SK-N-SH (cell line): Measurements from ENCODE around the gene AKAP6. TPM values are rescaled to one million over a fixed set of nuclear protein-coding genes. Genes with fewer than 3 reads are reported as not detected.

Experiments used
- CTCF ChIA-PET: fragments of 300-600, 350-600 bp; formaldehyde crosslinking; extraction: SDS; loops from one replicate; lab custom pipeline; 2021; lab: Yijun Ruan, JAX
- POLR2A ChIA-PET: fragments of 350-600 bp; sonication (Branson Sonifier 250); formaldehyde crosslinking; extraction: SDS; loops from one replicate; lab custom pipeline; 2020; ENCODE audit warnings: antibody characterized with exemption, inconsistent platforms; lab: Yijun Ruan, JAX
- DNase-seq: peaks from one replicate; pipeline ENCODE4 v3.0.0; 2012
- H2AFZ ChIP-seq: fragments of 200-600 bp; sonication (generic); 2 replicates; pipeline ENCODE4 v1.8.1; 2016; ENCODE audit warnings: antibody characterized with exemption, mild to moderate bottlenecking, low read depth
- H3F3A ChIP-seq: fragments of 200-600 bp; sonication (generic); replicated peaks from 2 replicates; pipeline ENCODE3; 2016; ENCODE audit warnings: antibody characterized with exemption, mild to moderate bottlenecking; ENCODE audit not compliant: insufficient read depth
- H3K27ac ChIP-seq, 2 experiments: fragments of 200-500 bp in 1 of 2; fragments of 200-600 bp in 1 of 2; sonication (Bioruptor generic) in 1 of 2; sonication (generic), shearing (Covaris generic) in 1 of 2; 2 replicates each; pipeline versions ENCODE4 v1.5.1 to v1.6.1; 2014 to 2016; ENCODE audit warnings: low read depth in 2 of 2, inconsistent platforms in 1 of 2, low read length in 1 of 2, mild to moderate bottlenecking in 1 of 2, mixed read lengths in 1 of 2
- H3K27me3 ChIP-seq: fragments of 200-600 bp; sonication (generic), shearing (Covaris generic); 2 replicates; pipeline ENCODE4 v1.6.1; 2016; ENCODE audit warnings: mixed run types; ENCODE audit not compliant: insufficient read depth
- H3K36me3 ChIP-seq, 2 experiments: fragments of 200-500 bp in 1 of 2; fragments of 200-600 bp in 1 of 2; sonication (Bioruptor generic) in 1 of 2; sonication (generic) in 1 of 2; replicated peaks in 1 of 2; 2 replicates each; pipeline versions ENCODE3 to v1.5.1; 2014 to 2016; ENCODE audit warnings: low read length in 1 of 2, mild to moderate bottlenecking in 1 of 2; ENCODE audit not compliant: insufficient read depth in 2 of 2, control insufficient read depth in 1 of 2
- H3K4me1 ChIP-seq, 2 experiments: fragments of 200-500 bp in 1 of 2; fragments of 200-600 bp in 1 of 2; sonication (Bioruptor generic) in 1 of 2; sonication (generic), shearing (Covaris generic) in 1 of 2; 2 replicates each; pipeline versions ENCODE4 v1.5.1 to v1.6.1; 2014 to 2016; ENCODE audit warnings: low read depth in 1 of 2, low read length in 1 of 2, mixed run types in 1 of 2; ENCODE audit not compliant: insufficient read depth in 2 of 2, control insufficient read depth in 1 of 2
- H3K4me2 ChIP-seq: fragments of 200-600 bp; sonication (generic), shearing (Covaris generic); 2 replicates; pipeline ENCODE4 v1.6.1; 2017; ENCODE audit warnings: mixed run types
- H3K4me3 ChIP-seq, 2 experiments: fragments of 200-500 bp in 1 of 2; fragments of 200-600 bp in 1 of 2; sonication (Bioruptor generic) in 1 of 2; sonication (generic), shearing (Covaris generic) in 1 of 2; 2 replicates each; pipeline versions ENCODE4 v1.5.1 to v1.8.1; 2014 to 2016; ENCODE audit warnings: low read depth in 2 of 2, inconsistent platforms in 1 of 2, low read length in 1 of 2, mild to moderate bottlenecking in 1 of 2, mixed read lengths in 1 of 2, moderate library complexity in 1 of 2
- H3K79me2 ChIP-seq: fragments of 200-600 bp; sonication (generic); 2 replicates; pipeline ENCODE4 v1.8.1; 2017; ENCODE audit warnings: mild to moderate bottlenecking; ENCODE audit not compliant: insufficient read depth
- H3K9ac ChIP-seq: fragments of 200-600 bp; sonication (generic); 2 replicates; pipeline ENCODE4 v1.6.1; 2017; ENCODE audit warnings: mixed run types
- H3K9me2 ChIP-seq: fragments of 200-600 bp; sonication (generic); 2 replicates; pipeline ENCODE4 v1.6.1; 2017; ENCODE audit warnings: mixed run types
- H3K9me3 ChIP-seq: fragments of 200-600 bp; sonication (generic); 2 replicates; pipeline ENCODE4 v1.6.1; 2017; ENCODE audit warnings: mixed run types, mild to moderate bottlenecking, moderate library complexity
- H4K20me1 ChIP-seq: fragments of 200-600 bp; sonication (generic); 2 replicates; pipeline ENCODE4 v1.6.1; 2017; ENCODE audit warnings: mild to moderate bottlenecking, mixed run types; ENCODE audit not compliant: insufficient read depth
- ELF1 ChIP-seq: IDR thresholded peaks from 2 replicates; pipeline ENCODE4 v1.4.0; 2012
- EP300 ChIP-seq, 2 experiments: IDR thresholded peaks; 2 replicates each; pipeline versions ENCODE4 v1.4.0 to v1.6.1; 2012; ENCODE audit warnings: borderline replicate concordance in 1 of 2, low read depth in 1 of 2, low read length in 1 of 2
- EZH2phosphoT487 ChIP-seq: fragments of 200-600 bp; sonication (generic); IDR thresholded peaks from 2 replicates; pipeline ENCODE4 v1.6.1; 2017; ENCODE audit warnings: low read depth, mixed run types, mild to moderate bottlenecking, antibody characterized with exemption, moderate library complexity, borderline replicate concordance
- FOSL2 ChIP-seq: IDR thresholded peaks from 2 replicates; pipeline ENCODE4 v1.4.0; 2012; ENCODE audit warnings: low read depth, mild to moderate bottlenecking, moderate library complexity, borderline replicate concordance
- FOXM1 ChIP-seq: IDR thresholded peaks from 2 replicates; pipeline ENCODE4 v1.4.0; 2012; ENCODE audit warnings: low read depth, mild to moderate bottlenecking
- GABPA ChIP-seq: IDR thresholded peaks from 2 replicates; pipeline ENCODE4 v1.4.0; 2012; ENCODE audit warnings: low read depth, mild to moderate bottlenecking
- JUND ChIP-seq: IDR thresholded peaks from 2 replicates; pipeline ENCODE4 v1.4.0; 2012
- MXI1 ChIP-seq: IDR thresholded peaks from 2 replicates; pipeline ENCODE4 v1.6.1; 2012; ENCODE audit warnings: mild to moderate bottlenecking, low read depth, low read length, improper control_type of control experiment
- NFIC ChIP-seq: IDR thresholded peaks from 2 replicates; pipeline ENCODE4 v1.4.0; 2012; ENCODE audit warnings: borderline replicate concordance
- NRF1 ChIP-seq: IDR thresholded peaks from 2 replicates; pipeline ENCODE4 v1.6.1; 2012; ENCODE audit warnings: low read depth, mild to moderate bottlenecking, low read length
- POLR2AphosphoS5 ChIP-seq: IDR thresholded peaks from 2 replicates; pipeline ENCODE4 v1.6.1; 2012; ENCODE audit warnings: low read depth, low read length
- RAD21 ChIP-seq: IDR thresholded peaks from 2 replicates; pipeline ENCODE4 v1.6.1; 2012; ENCODE audit warnings: mild to moderate bottlenecking, low read length
- REST ChIP-seq: IDR thresholded peaks from 2 replicates; pipeline ENCODE4 v1.6.1; 2012; ENCODE audit warnings: mild to moderate bottlenecking, low read depth, low read length, moderate library complexity
- RFX5 ChIP-seq: IDR thresholded peaks from 2 replicates; pipeline ENCODE4 v1.6.1; 2012; ENCODE audit warnings: mild to moderate bottlenecking, improper control_type of control experiment, low read length
- SIN3A ChIP-seq: IDR thresholded peaks from 2 replicates; pipeline ENCODE4 v1.6.1; 2012; ENCODE audit warnings: low read depth, mild to moderate bottlenecking, low read length, moderate library complexity, borderline replicate concordance
- USF1 ChIP-seq: IDR thresholded peaks from 2 replicates; pipeline ENCODE4 v1.4.0; 2012; ENCODE audit warnings: low read depth, borderline replicate concordance
- WGBS: methylation state at CpG from one replicate; pipeline ENCODE4 v1.1.6; 2017; ENCODE audit warnings: low lambda C conversion rate; 5-methylcytosine and 5-hydroxymethylcytosine counted together
- polyA plus RNA-seq, 3 experiments: library from polyadenylated mRNA; depleted of rRNA; stranded (reverse); fragments of >200 nt; gene quantifications; 2 replicates each; pipeline ENCODE4 v1.2.3, GENCODE V29; 2012
- TF ChIP-seq, protein P1 (sequence below): IDR thresholded peaks from 2 replicates; pipeline ENCODE4; 2012
- TF ChIP-seq, protein P2 (sequence below): IDR thresholded peaks from 2 replicates; pipeline ENCODE4 v1.4.0; 2012; ENCODE audit warnings: low read depth

Gene AKAP6
- polyA plus RNA-seq, 1 of the 3 experiments (the other 2 are of a cell fraction), result 1.7 TPM

GRCh38 chr14:32477396-32477795 is 148.3 kb downstream of the AKAP6 start:
- Histone ChIP-seq H3K9ac (peak overlapping the region; percentile 7; the same call in 1 of the 2 replicates), H3K4me2 (no peak overlapping the region; the same call in 1 of the 2 replicates), H3K4me1 (peaks cover 15 to 49% of the 10 kb centered on the region in 2 experiments), H3K4me3 (no peak overlapping the region), H3K27ac (peak overlapping the region; percentile 84 to 85; a peak in 3 of 4 replicates), H3F3A (peaks cover 61% of the 10 kb centered on the region), H3K9me3 (no peaks in the 10 kb centered on the region), H3K36me3 (no peaks in the 10 kb centered on the region), H3K9me2 (no peaks in the 10 kb centered on the region), H3K27me3 (no peaks in the 10 kb centered on the region), H2AFZ (no peak overlapping the region), H4K20me1 (no peaks in the 10 kb centered on the region), H3K79me2 (no peaks in the 10 kb centered on the region; the same call in 1 of the 2 replicates)
- ChIA-PET POLR2A (no interaction called here), CTCF (interaction anchor here (0.9 to 1.5 kb wide), 6 partner anchors 19 to 1028 kb away, joined by 3 to 5 read pairs (median 4); no protein-coding TSS in a partner anchor)
- TF ChIP-seq SIN3A (no peak), REST (no peak), EP300 (IDR thresholded peaks at IDR 0.05; ENCODE audit: borderline replicate concordance in 1 of 2, low read depth in 1 of 2, low read length in 1 of 2) (no peak), NFIC (no peak), POLR2AphosphoS5 (no peak), ELF1 (no peak), FOXM1 (no peak), JUND (no peak), EZH2phosphoT487 (no peak), USF1 (no peak)
- TF ChIP-seq, protein P1, sequence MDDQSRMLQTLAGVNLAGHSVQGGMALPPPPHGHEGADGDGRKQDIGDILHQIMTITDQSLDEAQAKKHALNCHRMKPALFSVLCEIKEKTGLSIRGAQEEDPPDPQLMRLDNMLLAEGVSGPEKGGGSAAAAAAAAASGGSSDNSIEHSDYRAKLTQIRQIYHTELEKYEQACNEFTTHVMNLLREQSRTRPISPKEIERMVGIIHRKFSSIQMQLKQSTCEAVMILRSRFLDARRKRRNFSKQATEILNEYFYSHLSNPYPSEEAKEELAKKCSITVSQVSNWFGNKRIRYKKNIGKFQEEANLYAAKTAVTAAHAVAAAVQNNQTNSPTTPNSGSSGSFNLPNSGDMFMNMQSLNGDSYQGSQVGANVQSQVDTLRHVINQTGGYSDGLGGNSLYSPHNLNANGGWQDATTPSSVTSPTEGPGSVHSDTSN, result no peak
- WGBS, result 98% methylated on average over 3 of the region's 3 CpGs
- no peak for DNase-seq

GRCh38 chr14:32478050-32478449 is 149.0 kb downstream of the AKAP6 start:
- 0 out of 2 replicates have a peak overlapping the region, but pooled peaks have one; percentile 18 for H2AFZ ChIP-seq
- no peak overlapping the region for H3K4me3 ChIP-seq
- ChIA-PET POLR2A (no interaction called here), CTCF (interaction anchor here (1.0 to 1.6 kb wide), 5 partner anchors 12 to 227 kb away, joined by 3 to 5 read pairs (median 4); no protein-coding TSS in a partner anchor)
- H3K27ac ChIP-seq, result peak overlapping the region; percentile 84 to 85
- no peaks in the 10 kb centered on the region for H3K9me3 ChIP-seq
- WGBS, result 12% methylated on average over 3 of the region's 3 CpGs
- H3K4me1 ChIP-seq, result peaks cover 11 to 48% of the 10 kb centered on the region in 2 experiments
- no peaks in the 10 kb centered on the region for H3K9me2 ChIP-seq
- H4K20me1 ChIP-seq, result no peaks in the 10 kb centered on the region
- DNase-seq, result peak; percentile 17
- no peaks in the 10 kb centered on the region for H3K27me3 ChIP-seq
- peak overlapping the region; percentile 38; the same call in 1 of the 2 replicates for H3K4me2 ChIP-seq
- H3K79me2 ChIP-seq, result no peaks in the 10 kb centered on the region; the same call in 1 of the 2 replicates
- H3K9ac ChIP-seq, result peak overlapping the region; percentile 23; the same call in 1 of the 2 replicates
- peaks cover 60% of the 10 kb centered on the region for H3F3A ChIP-seq
- H3K36me3 ChIP-seq, result no peaks in the 10 kb centered on the region
- no peak for TF ChIP-seq GABPA
- TF ChIP-seq MXI1, result no peak
- TF ChIP-seq FOSL2, result peak; percentile 29; the same call in 1 of the 2 replicates
- TF ChIP-seq, protein P2, sequence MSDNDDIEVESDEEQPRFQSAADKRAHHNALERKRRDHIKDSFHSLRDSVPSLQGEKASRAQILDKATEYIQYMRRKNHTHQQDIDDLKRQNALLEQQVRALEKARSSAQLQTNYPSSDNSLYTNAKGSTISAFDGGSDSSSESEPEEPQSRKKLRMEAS, result peak; percentile 76
- no peak for TF ChIP-seq RFX5
- TF ChIP-seq JUND, result peak; percentile 62
- peak; percentile 91 for TF ChIP-seq NFIC
- no peak for TF ChIP-seq NRF1
- TF ChIP-seq ELF1, result no peak
- TF ChIP-seq, protein P1, result peak; percentile 86
- TF ChIP-seq USF1, result no peak
- TF ChIP-seq RAD21, result no peak
